Measurements from ENCODE around the gene PRUNE2. TPM values are rescaled to one million over a fixed set of nuclear protein-coding genes. Genes with fewer than 3 reads are reported as not detected.

The PRUNE2 gene
- total RNA-seq, 2 experiments from 2014 or later: 0.24 to 0.43 TPM

GRCh38 chr9:76655121-76655541, 250.8 kb downstream of the PRUNE2 start:
- H3K4me1 Mint-ChIP-seq (ENCODE audit: low read depth): peaks cover 41% of the 10 kb centered on the region
- POLR2A ChIA-PET: no interaction called here
- H3K27ac Mint-ChIP-seq: no peak overlapping the region
- H3K36me3 Mint-ChIP-seq: no peaks in the 10 kb centered on the region
- H3K4me3 Mint-ChIP-seq: no peak overlapping the region
- CTCF ChIA-PET: interaction anchor here (2.3 kb wide), 1 partner anchor 208 kb away, joined by 7 read pairs; no protein-coding TSS in a partner anchor
- DNase-seq: peak; percentile 13
- intact Hi-C loops (cut with micrococcal nuclease): no loop called here
- no peaks in the 10 kb centered on the region for H3K27me3 Mint-ChIP-seq
- H3K9me3 Mint-ChIP-seq: no peaks in the 10 kb centered on the region

GRCh38 chr9:76654575-76654974, 251.3 kb downstream of the PRUNE2 start:
- ChIA-PET POLR2A (no interaction called here), CTCF (interaction anchor here (1.4 kb wide), 1 partner anchor 261 kb away, joined by 3 read pairs; the partner anchor contains the start of gene RFK)
- H3K27me3 Mint-ChIP-seq: no peaks in the 10 kb centered on the region
- H3K9me3 Mint-ChIP-seq: no peaks in the 10 kb centered on the region
- intact Hi-C loops (cut with micrococcal nuclease): no loop called here
- H3K4me1 Mint-ChIP-seq (ENCODE audit: low read depth): peaks cover 41% of the 10 kb centered on the region
- H3K4me3 Mint-ChIP-seq: no peak overlapping the region
- no peaks in the 10 kb centered on the region for H3K36me3 Mint-ChIP-seq
- H3K27ac Mint-ChIP-seq: no peak overlapping the region
- no peak for DNase-seq

- CTCF ChIA-PET: interaction anchor here (1.4 kb wide), 1 partner anchor 260 kb away, joined by 3 read pairs; the partner anchor contains the start of gene RFK
- peaks cover 41% of the 10 kb centered on the region for H3K4me1 Mint-ChIP-seq (ENCODE audit: low read depth)
- no peaks in the 10 kb centered on the region for H3K9me3 Mint-ChIP-seq
- POLR2A ChIA-PET: no interaction called here
- H3K27me3 Mint-ChIP-seq: no peaks in the 10 kb centered on the region
- DNase-seq: no peak
- H3K4me3 Mint-ChIP-seq: no peak overlapping the region
- intact Hi-C loops (cut with micrococcal nuclease): no loop called here
- no peak overlapping the region for H3K27ac Mint-ChIP-seq
- no peaks in the 10 kb centered on the region for H3K36me3 Mint-ChIP-seq
Observed at GRCh38 chr9:76654051-76654461, 251.9 kb downstream of the PRUNE2 start.

- no peaks in the 10 kb centered on the region for H3K36me3 Mint-ChIP-seq
- CTCF ChIA-PET: interaction anchor here (1.4 kb wide), 1 partner anchor 259 kb away, joined by 3 read pairs; the partner anchor contains the start of gene RFK
- POLR2A ChIA-PET: no interaction called here
- H3K27me3 Mint-ChIP-seq: no peaks in the 10 kb centered on the region
- no peak overlapping the region for H3K27ac Mint-ChIP-seq
- no peaks in the 10 kb centered on the region for H3K9me3 Mint-ChIP-seq
- intact Hi-C loops (cut with micrococcal nuclease): no loop called here
- no peak overlapping the region for H3K4me3 Mint-ChIP-seq
- DNase-seq: no peak
- H3K4me1 Mint-ChIP-seq (ENCODE audit: low read depth): peaks cover 41% of the 10 kb centered on the region
Observed at GRCh38 chr9:76652894-76653293, 253.0 kb downstream of the PRUNE2 start.

GRCh38 chr9:76651119-76651705, 254.7 kb downstream of the PRUNE2 start:
- Mint-ChIP-seq H3K4me1 (ENCODE audit: low read depth) (peaks cover 32% of the 10 kb centered on the region), H3K27me3 (peaks cover 1% of the 10 kb centered on the region), H3K27ac (no peak overlapping the region), H3K36me3 (no peaks in the 10 kb centered on the region), H3K9me3 (no peaks in the 10 kb centered on the region), H3K4me3 (peak overlapping the region; percentile 21)
- CTCF ChIA-PET: interaction anchor here (0.5 to 1.8 kb wide), 3 partner anchors 11 to 257 kb away, joined by 3 to 6 read pairs (median 3); partner anchors contain the start of gene RFK
- intact Hi-C loops (cut with micrococcal nuclease): no loop called here
- POLR2A ChIA-PET: no interaction called here
- no peak for DNase-seq

GRCh38 chr9:76650692-76651091, 255.2 kb downstream of the PRUNE2 start:
- POLR2A ChIA-PET: no interaction called here
- Mint-ChIP-seq H3K9me3 (no peaks in the 10 kb centered on the region), H3K4me3 (peak overlapping the region; percentile 38), H3K27ac (no peak overlapping the region), H3K27me3 (peaks cover 1% of the 10 kb centered on the region), H3K36me3 (no peaks in the 10 kb centered on the region), H3K4me1 (ENCODE audit: low read depth) (peaks cover 32% of the 10 kb centered on the region)
- intact Hi-C loops (cut with micrococcal nuclease): no loop called here
- DNase-seq: no peak
- CTCF ChIA-PET: interaction anchor here (0.5 to 1.8 kb wide), 2 partner anchors 12 to 204 kb away, joined by 3 to 6 read pairs; no protein-coding TSS in a partner anchor

- ChIA-PET POLR2A (no interaction called here), CTCF (interaction anchor here (1.5 to 1.8 kb wide), 2 partner anchors 8 to 203 kb away, joined by 5 to 6 read pairs; no protein-coding TSS in a partner anchor)
- Mint-ChIP-seq H3K27ac (no peak overlapping the region), H3K27me3 (peaks cover 1% of the 10 kb centered on the region), H3K9me3 (no peaks in the 10 kb centered on the region), H3K36me3 (no peaks in the 10 kb centered on the region), H3K4me3 (no peak overlapping the region), H3K4me1 (ENCODE audit: low read depth) (peaks cover 25% of the 10 kb centered on the region)
- no peak for DNase-seq
- intact Hi-C loops (cut with micrococcal nuclease): no loop called here
Observed at GRCh38 chr9:76649894-76650293, 256.0 kb downstream of the PRUNE2 start.

GRCh38 chr9:76646249-76646648, 259.7 kb downstream of the PRUNE2 start:
- DNase-seq: no peak
- Mint-ChIP-seq H3K9me3 (no peaks in the 10 kb centered on the region), H3K4me3 (no peak overlapping the region), H3K36me3 (no peaks in the 10 kb centered on the region), H3K27me3 (peaks cover 1% of the 10 kb centered on the region), H3K4me1 (ENCODE audit: low read depth) (peaks cover 10% of the 10 kb centered on the region), H3K27ac (no peak overlapping the region)
- POLR2A ChIA-PET: no interaction called here
- CTCF ChIA-PET: interaction anchor here (0.5 kb wide), 1 partner anchor 12 kb away, joined by 3 read pairs; no protein-coding TSS in a partner anchor
- intact Hi-C loops (cut with micrococcal nuclease): no loop called here

GRCh38 chr9:76644647-76645250, 261.2 kb downstream of the PRUNE2 start:
- no peak overlapping the region for H3K4me3 Mint-ChIP-seq
- H3K9me3 Mint-ChIP-seq: no peaks in the 10 kb centered on the region
- intact Hi-C loops (cut with micrococcal nuclease): no loop called here
- H3K4me1 Mint-ChIP-seq (ENCODE audit: low read depth): no peaks in the 10 kb centered on the region
- ChIA-PET CTCF (no interaction called here), POLR2A (no interaction called here)
- DNase-seq: no peak
- no peak overlapping the region for H3K27ac Mint-ChIP-seq
- no peaks in the 10 kb centered on the region for H3K36me3 Mint-ChIP-seq
- peaks cover 1% of the 10 kb centered on the region for H3K27me3 Mint-ChIP-seq

GRCh38 chr9:76644171-76644570, 261.7 kb downstream of the PRUNE2 start:
- Mint-ChIP-seq H3K4me1 (ENCODE audit: low read depth) (no peaks in the 10 kb centered on the region), H3K27ac (no peak overlapping the region), H3K36me3 (no peaks in the 10 kb centered on the region), H3K4me3 (no peak overlapping the region), H3K9me3 (no peaks in the 10 kb centered on the region), H3K27me3 (peaks cover 1% of the 10 kb centered on the region)
- POLR2A ChIA-PET: no interaction called here
- no peak for DNase-seq
- intact Hi-C loops (cut with micrococcal nuclease): no loop called here
- CTCF ChIA-PET: no interaction called here

- no peak for DNase-seq
- no peaks in the 10 kb centered on the region for H3K36me3 Mint-ChIP-seq
- no peaks in the 10 kb centered on the region for H3K4me1 Mint-ChIP-seq (ENCODE audit: low read depth)
- H3K27me3 Mint-ChIP-seq: peaks cover 4% of the 10 kb centered on the region
- CTCF ChIA-PET: no interaction called here
- no peaks in the 10 kb centered on the region for H3K9me3 Mint-ChIP-seq
- no peak overlapping the region for H3K27ac Mint-ChIP-seq
- POLR2A ChIA-PET: no interaction called here
- H3K4me3 Mint-ChIP-seq: no peak overlapping the region
- intact Hi-C loops (cut with micrococcal nuclease): no loop called here
Observed at GRCh38 chr9:76643399-76644117, 262.4 kb downstream of the PRUNE2 start.

- Mint-ChIP-seq H3K4me3 (no peak overlapping the region), H3K9me3 (no peaks in the 10 kb centered on the region), H3K27ac (no peak overlapping the region), H3K36me3 (no peaks in the 10 kb centered on the region), H3K27me3 (peaks cover 4% of the 10 kb centered on the region), H3K4me1 (ENCODE audit: low read depth) (peaks cover 3% of the 10 kb centered on the region)
- POLR2A ChIA-PET: no interaction called here
- intact Hi-C loops (cut with micrococcal nuclease): no loop called here
- DNase-seq: no peak
- CTCF ChIA-PET: interaction anchor here (0.9 kb wide), 1 partner anchor 31 kb away, joined by 3 read pairs; no protein-coding TSS in a partner anchor
Observed at GRCh38 chr9:76642701-76643209, 263.2 kb downstream of the PRUNE2 start.

Measured in activated CD4-positive, alpha-beta memory T cell treated with anti-CD3 and anti-CD28 coated beads for 36 hours (primary cell).